Stimulated activated CD4-positive, alpha-beta T cell treated with anti-CD3 and anti-CD28 coated beads, TNF-alpha, amount 100 ng/mL, for 4 hours (primary cell): ENCODE results near the gene ENTPD8.

Source experiments
- DNase-seq, 3 experiments: peaks; one replicate each; pipeline ENCODE4 v3.0.0-alpha.2; 2020; ENCODE audit warnings: low read depth in 3 of 3

The ENTPD8 gene

GRCh38 chr9:137447722-137448601, 6.8 kb upstream of the ENTPD8 start:
- no peak for DNase-seq

DNA sequence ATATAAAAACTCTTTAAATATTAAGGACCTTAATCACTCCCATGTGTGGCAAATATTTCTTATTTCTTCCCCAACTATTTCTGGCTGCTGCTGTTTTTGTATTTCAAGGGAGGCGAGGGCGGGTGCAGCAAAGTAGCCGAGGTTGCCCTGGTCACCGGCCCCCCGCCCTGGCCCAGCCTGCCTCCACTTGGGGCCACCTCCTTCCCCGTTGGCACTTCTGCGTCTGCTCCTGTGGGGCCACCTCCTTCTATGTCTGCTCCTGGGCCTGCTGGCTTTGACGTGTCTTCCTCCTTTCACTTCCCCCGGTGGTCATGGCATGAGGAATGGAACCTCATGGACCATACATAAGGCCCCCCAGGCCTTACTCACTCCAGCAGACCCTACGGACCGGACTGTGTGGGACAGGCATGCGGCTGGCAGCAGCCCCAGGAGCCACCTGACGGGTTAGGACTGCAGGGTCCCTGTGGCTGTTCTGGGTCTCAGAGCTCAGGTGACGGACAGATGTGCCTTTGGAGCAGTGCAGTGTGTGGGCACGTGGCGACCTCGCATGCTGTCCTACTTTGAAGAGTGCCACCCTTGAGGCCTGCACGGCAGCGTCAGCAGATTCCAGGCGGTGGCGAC, 5.8 kb upstream of the ENTPD8 start:
- no peak for DNase-seq

GRCh38 chr9:137445930-137446431, 4.8 kb upstream of the ENTPD8 start:
- DNase-seq = no peak

DNA sequence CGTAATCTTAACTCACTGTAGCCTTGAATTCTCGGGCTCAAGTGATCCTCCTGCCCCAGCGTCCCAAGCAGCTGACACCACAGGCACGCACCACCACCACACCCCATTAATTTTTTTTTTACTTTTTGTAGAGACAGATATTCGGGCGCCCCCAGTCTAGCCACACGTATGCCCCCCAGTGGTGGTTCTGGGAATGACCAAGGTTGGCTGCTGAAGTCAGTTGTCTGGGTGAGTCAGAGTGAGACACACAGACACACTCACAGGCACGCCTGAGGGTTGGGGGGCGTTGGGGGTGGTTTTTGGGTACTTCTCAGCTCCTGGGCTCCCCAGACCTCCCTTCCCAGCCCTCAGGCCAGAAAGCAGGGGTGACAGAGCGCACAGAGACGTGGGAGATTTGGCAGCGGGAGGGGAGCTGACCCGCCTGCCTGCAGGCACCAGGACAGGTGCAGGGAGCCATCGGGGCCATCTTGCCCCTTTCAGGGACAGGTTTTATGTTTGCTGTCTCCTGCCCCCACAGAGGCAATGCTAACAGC, 4.2 kb upstream of the ENTPD8 start:
- DNase-seq = peak; percentile 70 to 80 (median 76)

DNA sequence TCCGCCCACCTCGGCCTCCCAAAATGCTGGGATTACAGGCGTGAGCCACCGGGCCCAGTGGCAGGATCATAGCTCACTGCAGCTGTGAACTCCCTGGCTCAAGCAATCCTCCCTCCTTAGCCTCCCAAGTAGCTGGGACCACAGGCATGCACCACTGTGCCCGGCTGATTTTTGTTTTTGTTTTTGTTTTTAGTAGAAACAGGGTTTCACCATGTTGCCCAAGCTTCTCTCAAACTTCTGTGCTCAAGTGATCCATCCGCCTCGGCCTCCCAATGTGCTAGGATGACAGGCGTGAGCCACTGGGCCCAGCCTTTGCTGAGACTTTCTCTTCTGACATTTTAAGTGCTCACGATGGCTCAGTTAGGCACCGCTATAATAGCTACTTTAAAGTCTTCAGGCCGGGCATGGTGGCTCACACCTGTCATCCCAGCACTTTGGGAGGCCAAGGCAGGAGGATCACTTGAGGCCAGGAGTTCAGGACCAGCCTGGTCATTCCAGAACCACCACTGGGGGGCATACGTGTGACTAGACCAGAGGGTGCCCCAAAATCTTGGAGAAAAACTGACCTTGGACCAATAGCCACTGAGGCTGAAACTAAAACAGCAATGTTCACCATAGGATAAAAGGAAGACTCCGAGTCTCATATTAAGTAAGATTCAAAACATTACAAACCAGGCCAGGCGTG, 3.1 kb upstream of the ENTPD8 start:
- DNase-seq = no peak

- no peak for DNase-seq
Observed at GRCh38 chr9:137441935-137442321, 771 bp upstream of the ENTPD8 start.

DNA sequence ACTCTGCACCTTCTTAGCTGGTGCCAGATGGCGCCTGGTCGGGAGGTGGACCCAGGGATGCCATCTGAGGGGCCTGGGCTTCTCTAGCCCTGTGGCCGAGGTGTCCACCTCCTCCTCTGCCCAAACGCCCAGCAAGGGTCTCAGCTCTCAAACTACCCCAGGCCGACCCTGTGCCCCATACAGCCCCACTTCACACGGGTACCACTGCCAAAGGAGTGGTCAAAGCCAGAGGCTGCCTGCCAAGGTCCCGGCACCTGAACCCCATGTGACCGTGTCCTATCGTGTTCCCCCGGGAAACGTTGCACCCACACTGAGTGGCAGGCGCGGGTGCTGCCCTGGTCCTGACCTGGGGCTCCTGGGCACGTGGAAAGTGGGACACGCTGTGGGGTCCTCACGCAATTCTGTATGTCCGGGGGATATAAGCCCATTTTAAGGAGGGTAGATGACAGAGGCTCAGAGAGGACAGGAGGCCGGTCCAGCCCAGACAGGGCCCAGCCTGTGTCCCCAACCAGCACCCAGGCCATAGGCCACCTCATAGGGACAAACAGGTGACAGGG, 1.9 kb downstream of the ENTPD8 start:
- DNase-seq = no peak

- DNase-seq = no peak
Observed at GRCh38 chr9:137438591-137439157, 2.5 kb downstream of the ENTPD8 start.

GRCh38 chr9:137437691-137438590, 3.2 kb downstream of the ENTPD8 start:
- DNase-seq = no peak

DNA sequence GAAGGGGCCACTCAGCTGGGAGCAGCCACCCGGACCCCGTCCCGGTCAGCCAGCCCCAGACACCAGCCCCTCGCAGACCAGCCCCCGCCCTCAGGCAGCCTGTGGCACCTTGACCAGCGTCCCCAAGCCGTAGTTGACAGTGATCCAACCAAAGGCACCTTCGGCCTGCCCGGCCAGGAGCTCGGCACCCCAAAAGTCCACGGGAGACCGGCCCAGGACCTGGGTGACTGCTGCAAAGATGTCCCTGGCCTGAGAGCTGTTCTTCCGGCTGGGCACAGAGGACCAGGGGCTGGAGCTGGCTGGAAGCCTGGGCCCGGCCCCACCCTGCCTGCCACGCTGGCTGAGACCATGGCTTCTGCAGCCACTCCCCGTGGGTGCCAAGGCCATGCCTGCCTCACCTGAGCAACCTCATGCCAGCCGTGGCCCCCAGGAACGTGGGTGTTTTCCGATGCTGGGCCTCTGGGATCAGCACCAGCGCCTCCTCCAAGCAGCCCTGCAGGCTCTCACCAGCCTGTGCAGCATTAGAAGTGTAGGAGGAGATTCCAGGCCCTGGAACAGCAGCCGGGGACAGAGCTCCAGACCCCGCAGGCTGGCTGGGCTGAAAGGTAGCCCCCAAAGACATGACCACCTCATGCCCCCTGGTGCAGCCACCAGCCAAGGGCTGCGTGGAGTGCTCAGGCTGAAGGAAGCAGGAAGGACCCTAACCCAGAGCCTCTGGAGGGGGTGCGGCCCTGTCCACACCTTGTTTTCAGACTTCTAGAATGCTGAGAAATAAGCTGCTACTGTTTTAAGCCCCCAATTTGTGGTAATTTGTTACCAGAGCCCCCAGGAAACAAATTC, 4.2 kb downstream of the ENTPD8 start:
- no peak for DNase-seq

GRCh38 chr9:137435980-137436760, 5.0 kb downstream of the ENTPD8 start:
- DNase-seq = no peak

DNA sequence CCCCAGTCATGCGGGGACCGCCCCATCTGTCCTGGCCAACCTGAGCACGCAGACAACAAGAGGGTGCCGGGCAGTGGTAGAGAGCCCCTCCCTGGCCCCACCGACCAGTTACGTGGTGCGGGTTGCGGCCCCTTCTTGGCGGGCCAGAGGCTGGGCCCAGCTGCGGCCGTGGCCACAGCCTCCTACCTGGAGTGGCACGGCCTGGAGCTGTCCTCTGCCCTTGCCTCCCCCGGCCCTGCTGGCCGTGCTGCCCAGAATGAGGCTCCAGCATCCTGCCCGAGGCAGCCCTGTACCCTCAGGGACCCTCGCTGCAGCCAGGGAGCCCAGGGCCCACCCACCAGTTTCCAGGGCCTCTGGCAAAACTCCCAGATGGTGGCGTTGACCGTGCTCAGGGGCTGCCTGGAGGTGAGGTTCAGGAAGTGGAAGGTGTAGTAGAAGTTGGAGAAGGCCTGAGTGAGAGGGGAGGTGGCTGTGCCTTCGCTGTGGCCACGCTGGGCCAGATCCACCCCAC, 5.7 kb downstream of the ENTPD8 start:
- DNase-seq = no peak

- no peak for DNase-seq
Observed at GRCh38 chr9:137434498-137435380, 6.4 kb downstream of the ENTPD8 start.

DNA sequence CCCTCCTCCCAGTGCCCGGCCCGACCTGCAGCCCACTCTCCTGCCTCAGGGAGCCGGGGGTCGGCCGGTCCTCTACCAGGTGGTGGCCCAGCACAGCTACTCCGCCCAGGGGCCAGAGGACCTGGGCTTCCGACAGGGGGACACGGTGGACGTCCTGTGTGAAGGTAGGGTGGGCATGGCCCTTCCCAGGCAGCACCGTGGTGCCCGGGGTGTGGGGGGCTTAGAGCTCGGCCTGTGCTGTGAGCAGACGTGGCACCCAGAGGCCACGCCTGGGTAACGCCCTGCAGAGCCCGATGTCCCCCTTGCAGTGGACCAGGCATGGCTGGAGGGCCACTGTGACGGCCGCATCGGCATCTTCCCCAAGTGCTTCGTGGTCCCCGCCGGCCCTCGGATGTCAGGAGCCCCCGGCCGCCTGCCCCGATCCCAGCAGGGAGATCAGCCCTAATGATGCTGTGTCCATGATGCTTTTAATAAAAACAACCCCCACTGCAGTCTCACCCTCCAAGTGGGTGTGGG, 7.2 kb downstream of the ENTPD8 start:
- no peak for DNase-seq

DNA sequence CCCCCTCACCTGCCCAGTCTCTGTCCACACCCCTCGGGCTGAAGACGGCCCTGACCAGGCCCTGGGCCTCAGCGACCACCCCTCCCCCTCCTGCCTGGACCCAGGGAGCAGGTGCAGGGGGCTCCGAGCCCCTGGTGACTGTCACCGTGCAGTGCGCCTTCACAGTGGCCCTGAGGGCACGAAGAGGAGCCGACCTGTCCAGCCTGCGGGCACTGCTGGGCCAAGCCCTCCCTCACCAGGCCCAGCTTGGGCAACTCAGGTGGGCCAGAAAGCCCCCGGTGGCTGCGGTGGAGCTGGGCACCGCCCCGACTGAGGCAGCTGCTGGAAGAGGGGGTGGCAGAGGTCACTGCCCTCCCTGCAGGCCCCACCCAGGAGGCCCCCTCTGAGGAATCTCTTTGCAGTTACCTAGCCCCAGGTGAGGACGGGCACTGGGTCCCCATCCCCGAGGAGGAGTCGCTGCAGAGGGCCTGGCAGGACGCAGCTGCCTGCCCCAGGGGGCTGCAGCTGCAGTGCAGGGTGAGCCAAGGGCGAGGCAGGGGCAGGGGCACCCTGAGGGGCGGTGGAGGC, 7.7 kb downstream of the ENTPD8 start:
- no peak for DNase-seq

DNA sequence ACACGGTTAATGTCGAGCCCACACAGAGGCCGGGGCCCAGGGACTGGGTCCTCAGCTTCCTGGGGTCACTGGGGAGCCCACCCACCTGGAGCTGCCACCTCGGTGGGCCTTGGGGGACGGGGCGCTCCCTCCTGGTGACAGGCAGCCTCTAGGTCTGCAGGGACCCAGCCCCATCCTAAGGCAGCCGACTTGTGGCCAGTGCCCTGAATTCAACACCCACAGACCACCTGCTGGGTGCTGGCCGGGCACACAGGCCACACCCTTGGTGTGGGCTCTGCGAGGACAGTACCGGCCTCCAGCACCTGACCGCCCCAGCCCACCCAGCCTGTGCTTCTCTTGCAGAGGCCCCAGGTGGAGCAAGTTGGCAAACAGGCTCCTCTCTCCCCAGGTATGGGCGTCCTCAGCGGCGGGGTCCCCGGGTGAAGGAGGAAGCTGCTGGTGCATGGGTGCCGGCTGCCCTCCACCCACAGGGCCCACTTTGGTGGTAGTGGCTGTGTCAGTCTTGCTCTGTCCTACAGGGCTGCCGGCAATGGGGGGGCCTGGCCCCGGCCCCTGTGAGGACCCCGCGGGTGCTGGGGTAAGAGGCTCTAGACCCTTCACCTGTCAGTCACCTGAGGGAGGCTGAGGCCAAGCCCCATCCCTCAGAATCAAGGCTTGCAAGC, 8.3 kb downstream of the ENTPD8 start:
- no peak for DNase-seq
